CD14-positive monocyte (primary cell): ENCODE results near the gene SRPK2. TPM values are rescaled to one million over a fixed set of nuclear protein-coding genes. Genes with fewer than 3 reads are reported as not detected.

Experiments
- DNase-seq, 3 donors: peaks; one replicate each; pipeline ENCODE4 v3.0.0-alpha.2; 2011 to 2022
- H2AFZ ChIP-seq: 2 replicates; pipeline ENCODE4 v1.6.0; 2012; ENCODE audit warnings: mild to moderate bottlenecking, low read depth, low read length, inconsistent platforms; ENCODE audit not compliant: insufficient read depth, poor library complexity, severe bottlenecking
- H3K27ac ChIP-seq, 2 donors: 1 replicate in 1 of 2; 2 replicates in 1 of 2; pipeline ENCODE4 v1.5.1; 2012 to 2013; ENCODE audit warnings: low read length in 2 of 2, control low read depth in 1 of 2, inconsistent platforms in 1 of 2, low read depth in 1 of 2, mild to moderate bottlenecking in 1 of 2
- H3K27me3 ChIP-seq, 2 donors: one replicate each; pipeline versions ENCODE4 v1.6.0 to v1.6.1; 2011 to 2013; ENCODE audit warnings: low read length in 2 of 2; ENCODE audit not compliant: control insufficient read depth in 2 of 2, insufficient read depth in 2 of 2
- H3K36me3 ChIP-seq, 2 donors: replicated peaks in 1 of 2; 1 replicate in 1 of 2; 2 replicates in 1 of 2; pipeline versions ENCODE4 v1.5.1 to v1.6.1; 2012 to 2013; ENCODE audit warnings: low read length in 2 of 2, control low read depth in 1 of 2, inconsistent platforms in 1 of 2, mild to moderate bottlenecking in 1 of 2; ENCODE audit not compliant: insufficient read depth in 2 of 2, control insufficient read depth in 1 of 2
- H3K4me1 ChIP-seq, 2 donors: 1 replicate in 1 of 2; 2 replicates in 1 of 2; pipeline versions ENCODE4 v1.5.1 to v1.6.1; 2012 to 2013; ENCODE audit warnings: low read length in 2 of 2, control low read depth in 1 of 2, inconsistent platforms in 1 of 2, mild to moderate bottlenecking in 1 of 2, moderate library complexity in 1 of 2; ENCODE audit not compliant: insufficient read depth in 2 of 2, control insufficient read depth in 1 of 2
- H3K4me2 ChIP-seq: replicated peaks from 2 replicates; pipeline ENCODE3; 2012; ENCODE audit warnings: low read length, moderate library complexity, mild to moderate bottlenecking; ENCODE audit not compliant: poor library complexity, severe bottlenecking; ENCODE audit errors: extremely low read depth
- H3K4me3 ChIP-seq, 3 experiments: fragments of 200-600 bp in 1 of 3; sonication (generic) in 1 of 3; replicated peaks in 1 of 3; 1 replicate in 2 of 3; 2 replicates in 1 of 3; pipeline ENCODE4 v1.5.1; 2011 to 2013; ENCODE audit warnings: low read length in 3 of 3, mild to moderate bottlenecking in 3 of 3, control low read depth in 2 of 3, low read depth in 2 of 3, inconsistent platforms in 1 of 3, moderate library complexity in 1 of 3
- H3K79me2 ChIP-seq: 2 replicates; pipeline ENCODE4 v1.6.0; 2012; ENCODE audit warnings: mild to moderate bottlenecking, control low read depth, inconsistent platforms, low read length, moderate library complexity; ENCODE audit not compliant: insufficient read depth
- H3K9ac ChIP-seq: 2 replicates; pipeline ENCODE4 v1.6.0; 2017; ENCODE audit warnings: low read length, mild to moderate bottlenecking; ENCODE audit not compliant: insufficient read depth, poor library complexity, severe bottlenecking
- H3K9me3 ChIP-seq, 2 donors: replicated peaks in 1 of 2; 1 replicate in 1 of 2; 2 replicates in 1 of 2; pipeline versions ENCODE4 v1.5.1 to v1.6.1; 2012 to 2013; ENCODE audit warnings: low read length in 2 of 2, control low read depth in 1 of 2; ENCODE audit not compliant: control insufficient read depth in 1 of 2, insufficient read depth in 1 of 2
- H4K20me1 ChIP-seq: 2 replicates; pipeline ENCODE4 v1.6.0; 2012; ENCODE audit warnings: mild to moderate bottlenecking, low read length, control low read depth, moderate library complexity; ENCODE audit not compliant: insufficient read depth
- H3K27ac Mint-ChIP-seq, 7 donors: one replicate each; pipeline ENCODE4 v1.8.0; 2020; ENCODE audit warnings: mild to moderate bottlenecking in 7 of 7, mixed read lengths in 7 of 7, moderate library complexity in 6 of 7, inconsistent platforms in 2 of 7
- H3K27me3 Mint-ChIP-seq, 3 donors: one replicate each; pipeline ENCODE4 v1.8.0; 2021 to 2022; ENCODE audit warnings: low read depth in 3 of 3, mild to moderate bottlenecking in 3 of 3, mixed read lengths in 3 of 3, moderate library complexity in 3 of 3, inconsistent platforms in 1 of 3
- H3K36me3 Mint-ChIP-seq, 2 donors: one replicate each; pipeline ENCODE4 v1.8.0; 2020; ENCODE audit warnings: mixed read lengths in 2 of 2, inconsistent platforms in 1 of 2, mild to moderate bottlenecking in 1 of 2
- H3K4me1 Mint-ChIP-seq: one replicate; pipeline ENCODE4 v1.8.0; 2020; ENCODE audit warnings: mild to moderate bottlenecking, mixed read lengths
- H3K4me3 Mint-ChIP-seq, 2 donors: one replicate each; pipeline ENCODE4 v1.8.0; 2020; ENCODE audit warnings: mild to moderate bottlenecking in 2 of 2, mixed read lengths in 2 of 2, moderate library complexity in 1 of 2
- H3K9me3 Mint-ChIP-seq, 7 donors: one replicate each; pipeline ENCODE4 v1.8.0; 2020 to 2022; ENCODE audit warnings: mixed read lengths in 7 of 7, mild to moderate bottlenecking in 6 of 7, moderate library complexity in 6 of 7, inconsistent platforms in 2 of 7
- WGBS: methylation state at CpG from one replicate; pipeline ENCODE4 v1.1.5; 2013; ENCODE audit warnings: missing lambda C conversion rate; ENCODE audit not compliant: insufficient coverage; 5-methylcytosine and 5-hydroxymethylcytosine counted together
- intact Hi-C, 2 donors: fragments of 100-400 bp; cut with micrococcal nuclease; formaldehyde crosslinking; loops; one replicate each; pipeline versions ENCODE4 v1.15.0 to v1.15.1; 2023
- polyA plus RNA-seq, 3 donors: library from polyadenylated mRNA; depleted of rRNA in 1 of 3; unstranded in 2 of 3; stranded (reverse) in 1 of 3; fragments of 300-500 nt in 2 of 3; fragments of >200 nt in 1 of 3; fragmentation: Illumina TruSeq in 2 of 3; gene quantifications; 1 replicate in 2 of 3; 2 replicates in 1 of 3; pipeline ENCODE4 v1.2.3, GENCODE V29; 2012 to 2021
- TF ChIP-seq, protein P1 (sequence below): fragments of 200-600 bp; IDR thresholded peaks from one replicate; pipeline ENCODE4 v1.8.0; 2022; ENCODE audit warnings: antibody characterized with exemption, mild to moderate bottlenecking

The SRPK2 gene
- polyA plus RNA-seq, 3 donors, result 12.6 to 37.7 (median 30.0) TPM

GRCh38 chr7:105126436-105126975 is 262.2 kb downstream of the SRPK2 start:
- Mint-ChIP-seq H3K27ac (peak overlapping the region in 1 of 7 donors; percentile 54), H3K27me3 (peaks cover 0 to 1% (median 0%) of the 10 kb centered on the region in 3 donors), H3K36me3 (peaks cover 49 to 83% of the 10 kb centered on the region in 2 donors), H3K9me3 (no peaks in the 10 kb centered on the region), H3K4me3 (no peak overlapping the region), H3K4me1 (no peaks in the 10 kb centered on the region)
- Histone ChIP-seq H2AFZ (no peak overlapping the region), H3K9me3 (no peaks in the 10 kb centered on the region), H3K4me3 (no peak overlapping the region), H3K27ac (no peak overlapping the region), H3K4me1 (no peaks in the 10 kb centered on the region), H3K79me2 (no peaks in the 10 kb centered on the region), H3K27me3 (no peaks in the 10 kb centered on the region), H3K4me2 (no peak overlapping the region), H3K9ac (no peak overlapping the region), H4K20me1 (peaks cover 13% of the 10 kb centered on the region), H3K36me3 (peaks cover 39 to 87% of the 10 kb centered on the region in 2 donors)
- intact Hi-C loops, result no loop called here
- 99% methylated on average over 4 of the region's 4 CpGs for WGBS
- TF ChIP-seq, protein P1, sequence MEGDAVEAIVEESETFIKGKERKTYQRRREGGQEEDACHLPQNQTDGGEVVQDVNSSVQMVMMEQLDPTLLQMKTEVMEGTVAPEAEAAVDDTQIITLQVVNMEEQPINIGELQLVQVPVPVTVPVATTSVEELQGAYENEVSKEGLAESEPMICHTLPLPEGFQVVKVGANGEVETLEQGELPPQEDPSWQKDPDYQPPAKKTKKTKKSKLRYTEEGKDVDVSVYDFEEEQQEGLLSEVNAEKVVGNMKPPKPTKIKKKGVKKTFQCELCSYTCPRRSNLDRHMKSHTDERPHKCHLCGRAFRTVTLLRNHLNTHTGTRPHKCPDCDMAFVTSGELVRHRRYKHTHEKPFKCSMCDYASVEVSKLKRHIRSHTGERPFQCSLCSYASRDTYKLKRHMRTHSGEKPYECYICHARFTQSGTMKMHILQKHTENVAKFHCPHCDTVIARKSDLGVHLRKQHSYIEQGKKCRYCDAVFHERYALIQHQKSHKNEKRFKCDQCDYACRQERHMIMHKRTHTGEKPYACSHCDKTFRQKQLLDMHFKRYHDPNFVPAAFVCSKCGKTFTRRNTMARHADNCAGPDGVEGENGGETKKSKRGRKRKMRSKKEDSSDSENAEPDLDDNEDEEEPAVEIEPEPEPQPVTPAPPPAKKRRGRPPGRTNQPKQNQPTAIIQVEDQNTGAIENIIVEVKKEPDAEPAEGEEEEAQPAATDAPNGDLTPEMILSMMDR, result no peak
- no peak for DNase-seq

GRCh38 chr7:105125745-105126144 is 263.0 kb downstream of the SRPK2 start:
- DNase-seq, result no peak
- WGBS, result 100% methylated on average over 6 of the region's 12 CpGs
- Mint-ChIP-seq H3K4me3 (no peak overlapping the region), H3K9me3 (no peaks in the 10 kb centered on the region), H3K4me1 (no peaks in the 10 kb centered on the region), H3K36me3 (peaks cover 48 to 83% of the 10 kb centered on the region in 2 donors), H3K27me3 (peaks cover 0 to 1% (median 0%) of the 10 kb centered on the region in 3 donors), H3K27ac (no peak overlapping the region)
- Histone ChIP-seq H3K4me3 (no peak overlapping the region), H4K20me1 (peaks cover 8% of the 10 kb centered on the region), H3K4me2 (no peak overlapping the region), H3K27ac (no peak overlapping the region), H3K36me3 (peaks cover 32 to 87% of the 10 kb centered on the region in 2 donors), H2AFZ (no peak overlapping the region), H3K9me3 (no peaks in the 10 kb centered on the region), H3K27me3 (no peaks in the 10 kb centered on the region), H3K4me1 (no peaks in the 10 kb centered on the region), H3K9ac (no peak overlapping the region), H3K79me2 (no peaks in the 10 kb centered on the region)
- TF ChIP-seq, protein P1, result no peak
- intact Hi-C loops, result no loop called here
